ENCODE results near the gene PLCZ1. TPM values are rescaled to one million over a fixed set of nuclear protein-coding genes. Genes with fewer than 3 reads are reported as not detected.

PLCZ1 gene
- total and polyA plus RNA-seq, 2 experiments from 2014 or later = not detected

DNA sequence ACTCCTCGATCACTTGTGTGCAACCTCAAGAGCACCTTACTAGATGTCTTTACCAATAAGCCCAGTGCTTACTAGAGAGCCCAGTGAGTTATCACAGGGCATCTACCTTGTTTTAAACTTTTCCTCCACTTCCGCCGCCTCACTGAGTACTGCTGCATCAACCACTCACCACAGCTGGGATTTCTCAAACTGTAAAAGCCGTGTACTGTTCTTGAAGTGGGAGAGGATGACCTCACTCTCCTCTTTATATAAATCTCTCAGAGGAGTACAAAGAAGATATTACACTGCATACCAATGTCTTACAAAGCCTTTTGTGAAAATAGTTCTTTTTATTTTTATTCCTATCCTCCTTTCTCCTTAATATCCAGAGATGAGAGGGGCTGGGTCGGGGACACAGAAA, 94.1 kb downstream of the PLCZ1 start:
- no peaks in the 10 kb centered on the region for H3K9me2 ChIP-seq (ENCODE audit: insufficient read depth)
- H3K27ac ChIP-seq (ENCODE audit: low read depth) = no peak overlapping the region
- H3K79me2 ChIP-seq (replicated peaks; ENCODE audit: insufficient read depth) = no peaks in the 10 kb centered on the region
- no peaks in the 10 kb centered on the region for H3K36me3 Mint-ChIP-seq (ENCODE audit: low read depth)
- H3K4me1 ChIP-seq (ENCODE audit: insufficient read depth) = no peaks in the 10 kb centered on the region
- no peak overlapping the region for H3K4me3 ChIP-seq
- no peaks in the 10 kb centered on the region for H3K9me3 Mint-ChIP-seq
- no peaks in the 10 kb centered on the region for H3F3A ChIP-seq (replicated peaks; ENCODE audit: low read depth)
- no peak overlapping the region for H3K4me2 ChIP-seq
- no peaks in the 10 kb centered on the region for H3K27me3 ChIP-seq (ENCODE audit: insufficient read depth)
- H3K4me3 Mint-ChIP-seq = no peak overlapping the region
- no peak for TF ChIP-seq EZH2 (IDR thresholded peaks at IDR 0.05; ENCODE audit: low read depth, unreplicated experiment)
- TF ChIP-seq ZNF331 (CRISPR knock-in tag; IDR thresholded peaks at IDR 0.05; ENCODE audit: low read depth) = no peak
- no peaks in the 10 kb centered on the region for H3K36me3 ChIP-seq (ENCODE audit: insufficient read depth)
- ATAC-seq (no peak), DNase-seq (ENCODE audit: low spot score) (no peak)
- H3K27ac Mint-ChIP-seq = peak overlapping the region; percentile 5; the same call in 1 of the 2 replicates
- no peak overlapping the region for H2AFZ ChIP-seq
- H3K27me3 Mint-ChIP-seq (ENCODE audit: insufficient read depth, low read depth, poor library complexity) = no peaks in the 10 kb centered on the region
- no peaks in the 10 kb centered on the region for H3K4me1 Mint-ChIP-seq
- no peaks in the 10 kb centered on the region for H4K20me1 ChIP-seq (replicated peaks; ENCODE audit: insufficient read depth)

GRCh38 chr12:18640321-18640955, 97.4 kb downstream of the PLCZ1 start:
- Histone ChIP-seq H3K36me3 (ENCODE audit: insufficient read depth) (no peaks in the 10 kb centered on the region), H4K20me1 (replicated peaks; ENCODE audit: insufficient read depth) (no peaks in the 10 kb centered on the region), H3K27ac (ENCODE audit: low read depth) (no peak overlapping the region), H2AFZ (peak overlapping the region; percentile 44; the same call in 1 of the 2 replicates), H3K79me2 (replicated peaks; ENCODE audit: insufficient read depth) (no peaks in the 10 kb centered on the region), H3F3A (replicated peaks; ENCODE audit: low read depth) (no peaks in the 10 kb centered on the region), H3K4me1 (ENCODE audit: insufficient read depth) (no peaks in the 10 kb centered on the region), H3K4me2 (no peak overlapping the region), H3K27me3 (ENCODE audit: insufficient read depth) (no peaks in the 10 kb centered on the region), H3K4me3 (no peak overlapping the region), H3K9me2 (ENCODE audit: insufficient read depth) (peaks cover 4% of the 10 kb centered on the region)
- Mint-ChIP-seq H3K4me3 (no peak overlapping the region), H3K36me3 (ENCODE audit: low read depth) (no peaks in the 10 kb centered on the region), H3K27me3 (ENCODE audit: insufficient read depth, low read depth, poor library complexity) (no peaks in the 10 kb centered on the region), H3K4me1 (no peaks in the 10 kb centered on the region; the same call in 2 of the 3 replicates), H3K9me3 (no peaks in the 10 kb centered on the region), H3K27ac (no peak overlapping the region)
- DNase-seq (ENCODE audit: low spot score) (no peak), ATAC-seq (no peak)
- TF ChIP-seq, protein P1, sequence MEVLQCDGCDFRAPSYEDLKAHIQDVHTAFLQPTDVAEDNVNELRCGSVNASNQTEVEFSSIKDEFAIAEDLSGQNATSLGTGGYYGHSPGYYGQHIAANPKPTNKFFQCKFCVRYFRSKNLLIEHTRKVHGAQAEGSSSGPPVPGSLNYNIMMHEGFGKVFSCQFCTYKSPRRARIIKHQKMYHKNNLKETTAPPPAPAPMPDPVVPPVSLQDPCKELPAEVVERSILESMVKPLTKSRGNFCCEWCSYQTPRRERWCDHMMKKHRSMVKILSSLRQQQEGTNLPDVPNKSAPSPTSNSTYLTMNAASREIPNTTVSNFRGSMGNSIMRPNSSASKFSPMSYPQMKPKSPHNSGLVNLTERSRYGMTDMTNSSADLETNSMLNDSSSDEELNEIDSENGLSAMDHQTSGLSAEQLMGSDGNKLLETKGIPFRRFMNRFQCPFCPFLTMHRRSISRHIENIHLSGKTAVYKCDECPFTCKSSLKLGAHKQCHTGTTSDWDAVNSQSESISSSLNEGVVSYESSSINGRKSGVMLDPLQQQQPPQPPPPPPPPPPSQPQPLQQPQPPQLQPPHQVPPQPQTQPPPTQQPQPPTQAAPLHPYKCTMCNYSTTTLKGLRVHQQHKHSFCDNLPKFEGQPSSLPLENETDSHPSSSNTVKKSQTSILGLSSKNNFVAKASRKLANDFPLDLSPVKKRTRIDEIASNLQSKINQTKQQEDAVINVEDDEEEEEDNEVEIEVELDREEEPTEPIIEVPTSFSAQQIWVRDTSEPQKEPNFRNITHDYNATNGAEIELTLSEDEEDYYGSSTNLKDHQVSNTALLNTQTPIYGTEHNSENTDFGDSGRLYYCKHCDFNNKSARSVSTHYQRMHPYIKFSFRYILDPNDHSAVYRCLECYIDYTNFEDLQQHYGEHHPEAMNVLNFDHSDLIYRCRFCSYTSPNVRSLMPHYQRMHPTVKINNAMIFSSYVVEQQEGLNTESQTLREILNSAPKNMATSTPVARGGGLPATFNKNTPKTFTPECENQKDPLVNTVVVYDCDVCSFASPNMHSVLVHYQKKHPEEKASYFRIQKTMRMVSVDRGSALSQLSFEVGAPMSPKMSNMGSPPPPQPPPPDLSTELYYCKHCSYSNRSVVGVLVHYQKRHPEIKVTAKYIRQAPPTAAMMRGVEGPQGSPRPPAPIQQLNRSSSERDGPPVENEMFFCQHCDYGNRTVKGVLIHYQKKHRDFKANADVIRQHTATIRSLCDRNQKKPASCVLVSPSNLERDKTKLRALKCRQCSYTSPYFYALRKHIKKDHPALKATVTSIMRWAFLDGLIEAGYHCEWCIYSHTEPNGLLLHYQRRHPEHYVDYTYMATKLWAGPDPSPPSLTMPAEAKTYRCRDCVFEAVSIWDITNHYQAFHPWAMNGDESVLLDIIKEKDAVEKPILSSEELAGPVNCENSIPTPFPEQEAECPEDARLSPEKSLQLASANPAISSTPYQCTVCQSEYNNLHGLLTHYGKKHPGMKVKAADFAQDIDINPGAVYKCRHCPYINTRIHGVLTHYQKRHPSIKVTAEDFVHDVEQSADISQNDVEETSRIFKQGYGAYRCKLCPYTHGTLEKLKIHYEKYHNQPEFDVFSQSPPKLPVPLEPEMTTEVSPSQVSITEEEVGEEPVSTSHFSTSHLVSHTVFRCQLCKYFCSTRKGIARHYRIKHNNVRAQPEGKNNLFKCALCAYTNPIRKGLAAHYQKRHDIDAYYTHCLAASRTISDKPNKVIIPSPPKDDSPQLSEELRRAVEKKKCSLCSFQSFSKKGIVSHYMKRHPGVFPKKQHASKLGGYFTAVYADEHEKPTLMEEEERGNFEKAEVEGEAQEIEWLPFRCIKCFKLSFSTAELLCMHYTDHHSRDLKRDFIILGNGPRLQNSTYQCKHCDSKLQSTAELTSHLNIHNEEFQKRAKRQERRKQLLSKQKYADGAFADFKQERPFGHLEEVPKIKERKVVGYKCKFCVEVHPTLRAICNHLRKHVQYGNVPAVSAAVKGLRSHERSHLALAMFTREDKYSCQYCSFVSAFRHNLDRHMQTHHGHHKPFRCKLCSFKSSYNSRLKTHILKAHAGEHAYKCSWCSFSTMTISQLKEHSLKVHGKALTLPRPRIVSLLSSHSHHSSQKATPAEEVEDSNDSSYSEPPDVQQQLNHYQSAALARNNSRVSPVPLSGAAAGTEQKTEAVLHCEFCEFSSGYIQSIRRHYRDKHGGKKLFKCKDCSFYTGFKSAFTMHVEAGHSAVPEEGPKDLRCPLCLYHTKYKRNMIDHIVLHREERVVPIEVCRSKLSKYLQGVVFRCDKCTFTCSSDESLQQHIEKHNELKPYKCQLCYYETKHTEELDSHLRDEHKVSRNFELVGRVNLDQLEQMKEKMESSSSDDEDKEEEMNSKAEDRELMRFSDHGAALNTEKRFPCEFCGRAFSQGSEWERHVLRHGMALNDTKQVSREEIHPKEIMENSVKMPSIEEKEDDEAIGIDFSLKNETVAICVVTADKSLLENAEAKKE (CRISPR knock-in tag; IDR thresholded peaks at IDR 0.05) = no peak
- no peak for TF ChIP-seq STAT1 (IDR thresholded peaks at IDR 0.05; ENCODE audit: unreplicated experiment)

Data from GM23338 (cell line).